Measurements from ENCODE around the gene PLA2G2F. TPM values are rescaled to one million over a fixed set of nuclear protein-coding genes. Genes with fewer than 3 reads are reported as not detected.

PLA2G2F gene
- total RNA-seq, 1 experiment from 2014 or later = not detected

DNA sequence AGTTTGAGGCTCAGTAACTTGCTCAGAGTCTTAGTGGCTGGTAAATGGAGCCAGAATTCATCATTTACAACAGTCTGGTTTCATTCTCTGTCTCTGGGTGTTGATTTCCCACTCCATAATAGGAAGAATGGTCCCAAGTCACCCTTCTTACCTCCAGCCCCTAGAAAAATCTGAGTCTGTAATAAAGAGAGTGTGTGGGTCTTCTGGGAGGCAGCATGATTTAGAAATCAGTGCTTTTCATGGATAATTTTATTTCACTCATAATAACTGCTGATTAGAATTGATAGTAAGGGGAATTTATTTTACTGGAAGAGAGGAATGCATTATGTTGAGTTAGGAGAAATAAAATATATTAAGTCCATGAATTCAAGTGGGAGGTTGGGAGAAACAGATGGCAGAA lies 21.9 kb upstream of the PLA2G2F start:
- no TSS peak for BruUV-seq (replicated peaks)
- DNase-seq (ENCODE audit: low spot score) = no peak
- POLR2A ChIA-PET (ENCODE audit: low non-redundant PET) = no interaction called here
- peaks cover 3% of the 10 kb centered on the region for H3K27me3 ChIP-seq (replicated peaks; ENCODE audit: insufficient read depth, low read depth, low read length, poor library complexity)
- no peaks in the 10 kb centered on the region for H3K36me3 ChIP-seq (ENCODE audit: insufficient read depth, low read length, poor library complexity, severe bottlenecking)
- H3K4me1 ChIP-seq (ENCODE audit: insufficient read depth, low read length, poor library complexity, severe bottlenecking) = no peaks in the 10 kb centered on the region
- no peak overlapping the region for H3K27ac ChIP-seq (ENCODE audit: low read depth, low read length, poor library complexity, severe bottlenecking)
- no peak overlapping the region for H3K4me3 ChIP-seq (ENCODE audit: low read depth, low read length, poor library complexity, severe bottlenecking)
- TF ChIP-seq EZH2 (IDR thresholded peaks at IDR 0.05; ENCODE audit: borderline replicate concordance, low read depth, low read length, poor library complexity, severe bottlenecking) = no peak
- TF ChIP-seq, protein P1, sequence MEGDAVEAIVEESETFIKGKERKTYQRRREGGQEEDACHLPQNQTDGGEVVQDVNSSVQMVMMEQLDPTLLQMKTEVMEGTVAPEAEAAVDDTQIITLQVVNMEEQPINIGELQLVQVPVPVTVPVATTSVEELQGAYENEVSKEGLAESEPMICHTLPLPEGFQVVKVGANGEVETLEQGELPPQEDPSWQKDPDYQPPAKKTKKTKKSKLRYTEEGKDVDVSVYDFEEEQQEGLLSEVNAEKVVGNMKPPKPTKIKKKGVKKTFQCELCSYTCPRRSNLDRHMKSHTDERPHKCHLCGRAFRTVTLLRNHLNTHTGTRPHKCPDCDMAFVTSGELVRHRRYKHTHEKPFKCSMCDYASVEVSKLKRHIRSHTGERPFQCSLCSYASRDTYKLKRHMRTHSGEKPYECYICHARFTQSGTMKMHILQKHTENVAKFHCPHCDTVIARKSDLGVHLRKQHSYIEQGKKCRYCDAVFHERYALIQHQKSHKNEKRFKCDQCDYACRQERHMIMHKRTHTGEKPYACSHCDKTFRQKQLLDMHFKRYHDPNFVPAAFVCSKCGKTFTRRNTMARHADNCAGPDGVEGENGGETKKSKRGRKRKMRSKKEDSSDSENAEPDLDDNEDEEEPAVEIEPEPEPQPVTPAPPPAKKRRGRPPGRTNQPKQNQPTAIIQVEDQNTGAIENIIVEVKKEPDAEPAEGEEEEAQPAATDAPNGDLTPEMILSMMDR (conservative IDR thresholded peaks at IDR 0.05; ENCODE audit: low read depth, low read length) = no peak
- intact Hi-C loops (cut with micrococcal nuclease; ENCODE audit: unreplicated experiment) = no loop called here
- CTCF ChIA-PET = no interaction called here
- H3K9me3 ChIP-seq (ENCODE audit: low read depth, low read length, poor library complexity, severe bottlenecking) = no peaks in the 10 kb centered on the region

DNA sequence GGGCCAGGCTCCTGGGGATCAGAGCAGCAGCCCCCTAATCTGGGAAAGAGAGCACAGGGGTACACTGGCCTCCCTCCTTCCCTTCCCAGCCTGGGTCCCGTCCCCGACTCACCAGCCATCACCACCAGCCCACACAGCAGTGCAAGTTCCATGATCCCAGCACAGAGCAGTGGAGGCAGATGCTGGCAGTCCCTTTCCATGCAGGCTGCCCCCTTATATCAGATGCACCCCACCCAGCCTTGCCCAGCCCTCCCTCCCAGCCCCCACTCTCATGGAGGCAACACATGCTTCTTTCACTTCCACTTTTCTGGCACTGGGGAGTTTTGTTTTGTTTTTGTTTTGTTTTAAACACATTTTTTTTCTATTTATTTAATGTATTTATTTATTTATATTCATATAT lies 19.8 kb upstream of the PLA2G2F start, which contains the start of gene PLA2G2D:
TSS of gene PLA2G2D (minus strand) at position 190 of the 400 bp plus-strand sequence. CDS start at position 152, 38 bp downstream.
- BruUV-seq (replicated peaks) = no TSS peak
- POLR2A ChIA-PET (ENCODE audit: low non-redundant PET) = no interaction called here
- H3K27ac ChIP-seq (ENCODE audit: low read depth, low read length, poor library complexity, severe bottlenecking) = no peak within 1 kb of the TSS
- no peaks in the 10 kb centered on the region for H3K9me3 ChIP-seq (ENCODE audit: low read depth, low read length, poor library complexity, severe bottlenecking)
- TF ChIP-seq, protein P1 (conservative IDR thresholded peaks at IDR 0.05; ENCODE audit: low read depth, low read length) = no peak
- no peak for TF ChIP-seq EZH2 (IDR thresholded peaks at IDR 0.05; ENCODE audit: borderline replicate concordance, low read depth, low read length, poor library complexity, severe bottlenecking)
- intact Hi-C loops (cut with micrococcal nuclease; ENCODE audit: unreplicated experiment) = no loop called here
- H3K36me3 ChIP-seq (ENCODE audit: insufficient read depth, low read length, poor library complexity, severe bottlenecking) = no peaks in the 10 kb centered on the region
- H3K27me3 ChIP-seq (replicated peaks; ENCODE audit: insufficient read depth, low read depth, low read length, poor library complexity) = peaks cover 3% of the 10 kb centered on the region
- H3K4me3 ChIP-seq (ENCODE audit: low read depth, low read length, poor library complexity, severe bottlenecking) = no peak within 1 kb of the TSS
- peaks cover 3% of the 10 kb centered on the region for H3K4me1 ChIP-seq (ENCODE audit: insufficient read depth, low read length, poor library complexity, severe bottlenecking)
- CTCF ChIA-PET = no interaction called here
- no peak for DNase-seq (ENCODE audit: low spot score)

DNA sequence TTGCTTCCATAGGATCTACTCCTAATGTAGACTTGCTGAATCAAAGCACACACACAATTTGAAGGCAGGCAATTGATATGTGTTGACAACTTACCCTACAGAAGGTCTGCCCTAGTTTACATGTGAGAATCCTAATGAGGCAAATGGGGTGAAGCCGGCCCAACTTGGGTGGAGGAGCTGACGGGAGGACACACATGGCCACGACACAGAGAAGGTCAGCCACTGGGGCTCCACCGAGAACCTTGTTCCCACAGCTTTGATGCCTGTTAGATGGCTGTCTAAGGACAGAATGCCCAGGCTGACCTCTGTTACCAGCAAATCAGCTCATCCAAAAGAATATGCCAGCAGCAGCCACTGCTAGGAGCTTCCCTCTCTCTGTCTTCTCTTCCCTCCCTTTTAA lies 18.3 kb upstream of the PLA2G2F start:
- TF ChIP-seq EZH2 (IDR thresholded peaks at IDR 0.05; ENCODE audit: borderline replicate concordance, low read depth, low read length, poor library complexity, severe bottlenecking) = no peak
- TF ChIP-seq, protein P1 (conservative IDR thresholded peaks at IDR 0.05; ENCODE audit: low read depth, low read length) = no peak
- H3K4me3 ChIP-seq (ENCODE audit: low read depth, low read length, poor library complexity, severe bottlenecking) = no peak overlapping the region
- ChIA-PET POLR2A (ENCODE audit: low non-redundant PET) (no interaction called here), CTCF (no interaction called here)
- H3K27ac ChIP-seq (ENCODE audit: low read depth, low read length, poor library complexity, severe bottlenecking) = no peak overlapping the region
- H3K36me3 ChIP-seq (ENCODE audit: insufficient read depth, low read length, poor library complexity, severe bottlenecking) = no peaks in the 10 kb centered on the region
- no peak for DNase-seq (ENCODE audit: low spot score)
- H3K27me3 ChIP-seq (replicated peaks; ENCODE audit: insufficient read depth, low read depth, low read length, poor library complexity) = peaks cover 3% of the 10 kb centered on the region
- no TSS peak for BruUV-seq (replicated peaks)
- H3K4me1 ChIP-seq (ENCODE audit: insufficient read depth, low read length, poor library complexity, severe bottlenecking) = peaks cover 12% of the 10 kb centered on the region
- intact Hi-C loops (cut with micrococcal nuclease; ENCODE audit: unreplicated experiment) = no loop called here
- no peaks in the 10 kb centered on the region for H3K9me3 ChIP-seq (ENCODE audit: low read depth, low read length, poor library complexity, severe bottlenecking)
